Muscle of back (tissue), 11 donors: ENCODE measurements around the gene IL37. TPM values are rescaled to one million over a fixed set of nuclear protein-coding genes. Genes with fewer than 3 reads are reported as not detected.
A peak's percentile ranks its signal among the peaks of the same experiment; 100 is the strongest.

Experiments used
- DNase-seq, 3 donors: peaks; one replicate each; pipeline versions ENCODE4 v3.0.0 to v3.0.0-alpha.2; 2013
- polyA plus RNA-seq, 10 donors: library from polyadenylated mRNA; unstranded; fragments of 120-200 nt; gene quantifications; one replicate each; pipeline ENCODE4 v1.2.1, GENCODE V29; 2013; ENCODE audit not compliant: insufficient read length in 10 of 10

IL37 gene
- polyA plus RNA-seq, 10 donors = 0.30 TPM; not detected in 9

DNA sequence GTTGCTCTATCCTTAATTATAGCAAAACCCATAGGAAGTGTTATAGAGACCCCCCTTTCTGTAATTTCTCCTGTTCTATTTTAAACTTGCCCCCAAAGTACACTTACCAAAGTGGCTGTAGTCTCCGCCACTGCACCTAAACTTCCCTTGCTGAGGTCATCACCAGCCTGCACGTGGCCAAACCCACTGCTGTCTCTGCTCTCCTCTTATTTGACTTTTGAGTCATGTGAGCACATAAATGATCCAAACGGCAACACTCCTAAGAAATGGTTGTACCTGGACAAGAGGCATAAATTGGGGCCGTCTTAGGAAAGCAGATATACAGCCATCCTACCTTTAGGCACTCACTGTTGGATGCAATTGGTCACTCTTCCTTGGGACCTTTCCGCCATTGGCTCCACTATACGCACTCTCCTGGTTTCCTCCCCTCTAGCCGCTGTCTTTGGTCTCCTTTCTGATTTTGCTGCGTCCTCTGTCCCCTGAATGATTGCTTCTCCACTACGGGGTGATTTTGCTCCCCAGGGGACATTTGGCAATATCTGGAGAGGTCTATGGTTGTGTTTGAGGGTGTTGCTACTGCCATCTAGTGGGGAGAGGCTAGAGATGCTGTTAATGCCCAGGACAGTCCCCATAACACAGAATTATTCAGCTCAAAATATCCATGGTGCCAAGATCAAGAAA lies 47.6 kb downstream of the IL37 start:
- peak; percentile 35 to 56 (median 36) for DNase-seq

DNA sequence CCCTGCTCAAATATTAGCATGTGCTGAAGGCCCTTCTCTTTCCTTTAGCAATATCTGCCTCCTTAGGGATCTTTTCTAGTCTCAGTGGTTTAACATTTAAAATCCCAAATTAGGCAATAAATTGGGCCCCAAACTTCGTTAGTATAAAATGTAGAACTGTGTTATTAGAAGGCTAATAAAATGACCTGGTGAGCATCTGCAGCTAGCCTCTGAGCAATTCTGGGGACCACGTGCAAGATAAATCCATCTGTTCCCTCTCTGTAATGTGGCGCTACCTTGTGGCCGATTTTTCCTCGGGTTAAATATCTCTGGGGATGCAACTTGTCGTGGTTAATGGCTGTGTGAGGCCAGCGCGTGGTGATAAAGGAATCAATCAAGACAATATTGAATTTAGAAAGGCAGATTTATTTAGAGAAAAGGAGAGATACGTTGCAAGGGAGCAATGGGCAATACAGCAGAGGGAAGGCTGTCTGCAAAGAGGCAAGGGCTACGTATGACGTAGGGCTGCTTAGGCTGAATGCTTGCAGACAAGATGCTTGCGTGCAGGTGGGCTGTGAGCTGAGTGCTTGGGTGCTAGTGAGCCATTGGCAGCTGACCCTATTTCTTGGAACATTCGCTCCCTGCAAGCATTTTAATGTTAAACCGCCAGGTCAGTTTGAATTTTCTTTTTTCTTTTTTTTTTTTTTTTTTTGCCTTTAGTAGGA lies 48.3 kb downstream of the IL37 start:
- no peak for DNase-seq

- no peak for DNase-seq
Measured at GRCh38 chr2:112960230-112960825, 49.4 kb downstream of the IL37 start.

DNA sequence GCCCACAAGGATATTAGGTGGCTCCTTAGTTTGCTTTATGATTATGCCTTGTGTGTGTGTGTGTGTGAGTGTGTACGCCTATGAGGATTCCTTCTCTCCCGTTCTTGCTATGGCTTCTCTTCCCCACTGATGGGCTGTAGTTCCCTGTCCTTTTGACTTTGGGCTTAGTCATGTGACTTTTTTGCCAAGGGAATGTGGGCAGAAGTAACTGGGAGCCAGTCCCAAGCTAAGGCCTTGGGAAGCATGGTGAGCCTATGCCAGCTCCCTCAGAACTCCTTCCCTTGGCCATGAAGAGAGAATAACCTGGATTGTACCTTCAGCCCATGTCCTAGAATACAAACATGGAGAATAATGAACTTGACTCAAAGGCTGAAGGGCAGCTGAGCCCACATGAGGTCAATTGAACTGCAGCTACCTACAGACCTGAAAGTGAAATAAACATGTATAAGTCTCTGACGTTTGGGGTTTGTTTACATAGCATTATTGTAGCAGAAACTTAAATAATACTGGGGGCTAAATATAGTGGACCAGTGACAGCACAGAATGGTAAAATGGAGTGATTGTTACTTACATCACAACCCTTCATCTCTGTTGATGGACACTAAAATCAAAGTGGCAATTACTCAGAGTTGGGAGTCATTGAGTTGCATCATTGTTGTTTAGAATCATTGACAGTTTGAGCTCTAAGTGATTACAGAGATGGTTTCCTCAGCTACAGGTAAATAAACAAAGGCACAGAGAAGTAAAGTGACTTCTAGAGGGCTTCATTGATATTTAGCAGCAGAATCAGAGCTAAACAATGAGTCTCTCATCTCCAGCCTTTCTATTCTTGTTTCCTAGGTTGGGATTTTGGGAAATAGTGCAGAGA lies 51.6 kb downstream of the IL37 start:
- DNase-seq = no peak

- no peak for DNase-seq
Measured at GRCh38 chr2:112967023-112967422, 56.1 kb downstream of the IL37 start.

Other genes starting within 250 kb of the IL37 start
- gene NT5DC4, start 190.1 kb upstream of the IL37 start, polyA plus RNA-seq = under 1 TPM in 3 of 10 donors, not detected in 7; 0.18 to 0.67 (median 0.18) TPM
- gene CKAP2L, start 146.6 kb upstream of the IL37 start, polyA plus RNA-seq = 10 to 100 TPM in 4 of 10 donors, 1 to 10 TPM in 6; 6.8 to 15.8 (median 9.6) TPM
- gene IL1A, start 126.7 kb upstream of the IL37 start, polyA plus RNA-seq = under 1 TPM in 2 of 10 donors, not detected in 8; 0.10 to 0.23 TPM
- gene IL1B, start 74.4 kb upstream of the IL37 start, polyA plus RNA-seq = 1 to 10 TPM in 2 of 10 donors, under 1 TPM in 7, not detected in 1; 0.34 to 4.9 (median 0.59) TPM
- under 1 TPM in 2 of 10 donors, not detected in 8; 0.29 to 0.53 TPM for gene IL36G, start 66.8 kb downstream of the IL37 start, polyA plus RNA-seq
- not detected for gene IL36A, start 94.3 kb downstream of the IL37 start, polyA plus RNA-seq
- not detected for gene IL36B, start 141.7 kb downstream of the IL37 start, polyA plus RNA-seq
- 1 to 10 TPM in 1 of 10 donors, under 1 TPM in 1, not detected in 8; 0.34 to 2.4 TPM for gene IL36RN, start 148.0 kb downstream of the IL37 start, polyA plus RNA-seq
- gene IL1F10, start 156.8 kb downstream of the IL37 start, polyA plus RNA-seq = not detected
- gene IL1RN, start 216.4 kb downstream of the IL37 start, polyA plus RNA-seq = 1 to 10 TPM in 3 of 10 donors, under 1 TPM in 7; 0.18 to 3.4 (median 0.74) TPM